Dedifferentiated amniotic fluid mesenchymal stem cell (primary cell): ENCODE measurements around the gene SMIM14.
"Not testable (repeated sequence)": the region's sequence is repeated elsewhere in the genome, so short reads cannot be mapped to it uniquely, and the experiment has no call there.

Source experiments
- DNase-seq: peaks from one replicate; pipeline ENCODE4 v3.0.0-alpha.2; 2016; ENCODE audit errors: extremely low spot score

The SMIM14 gene

DNA sequence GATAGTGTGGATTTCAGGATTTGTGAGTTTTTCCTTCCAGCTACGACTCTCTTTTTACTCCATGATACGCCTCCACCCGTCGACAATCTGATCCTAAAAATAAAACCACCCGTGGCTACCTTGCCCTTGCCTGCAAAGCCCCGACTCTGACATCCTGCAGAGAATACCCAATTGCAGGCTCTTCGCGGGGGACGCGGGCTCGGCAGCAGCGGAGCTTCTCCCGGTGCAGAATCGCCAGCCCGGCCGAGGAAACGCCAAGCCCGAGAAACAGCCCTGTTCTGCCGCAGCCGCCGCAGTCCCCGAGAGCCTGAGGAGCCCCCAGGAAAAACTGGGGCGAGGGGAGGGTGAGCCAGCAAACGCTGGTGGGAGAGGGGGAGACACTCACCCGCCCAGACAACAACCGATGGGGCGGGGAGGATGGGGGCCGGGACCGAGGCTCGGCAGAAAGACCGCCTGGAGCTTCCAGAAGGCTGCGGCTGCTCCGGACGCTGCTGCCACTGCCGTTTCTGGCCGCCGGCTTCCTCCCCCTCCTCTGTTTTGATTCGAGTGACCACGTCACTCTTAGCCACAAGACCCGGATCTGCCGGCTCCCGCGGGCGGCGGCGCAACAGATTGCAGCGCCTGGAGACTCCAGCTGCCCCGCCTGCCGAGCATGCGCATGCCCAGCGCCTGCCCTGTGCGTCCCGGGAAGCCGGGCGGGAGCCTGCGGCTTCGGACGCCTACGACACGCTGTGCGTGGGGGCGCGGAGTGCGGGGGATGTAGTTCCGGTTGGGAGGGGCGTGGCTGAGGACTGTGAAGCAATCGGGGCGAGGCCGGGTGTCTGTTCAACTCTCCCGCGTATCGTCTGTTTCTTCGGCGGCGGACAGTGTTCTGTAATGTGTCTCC, at the start of gene SMIM14:
Gene SMIM14, minus strand, starts transcription at position 512 of the 886 bp plus-strand sequence. CDS start 33,720 bp downstream, outside the sequence.
- DNase-seq, result peak; percentile 98

DNA sequence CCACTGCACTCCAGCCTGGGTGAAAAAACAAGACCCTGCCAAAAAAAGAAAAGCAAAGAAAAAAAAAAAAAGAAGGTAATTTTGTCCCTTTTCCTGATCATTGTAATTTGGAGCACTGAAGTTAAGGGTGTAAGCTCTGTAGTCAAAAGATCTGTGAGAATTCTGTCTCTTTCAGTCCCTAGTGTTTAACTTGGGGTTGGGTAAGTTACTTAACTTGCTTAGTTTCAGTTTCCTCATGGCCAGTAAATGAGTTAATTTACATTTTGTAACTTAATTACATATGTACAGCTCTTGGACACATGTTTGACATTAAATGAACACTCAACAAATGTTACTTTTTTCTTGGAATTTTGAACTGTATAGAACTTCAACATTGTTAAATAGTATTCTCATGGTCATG, 48.3 kb upstream of the SMIM14 start:
- DNase-seq, result no peak

DNA sequence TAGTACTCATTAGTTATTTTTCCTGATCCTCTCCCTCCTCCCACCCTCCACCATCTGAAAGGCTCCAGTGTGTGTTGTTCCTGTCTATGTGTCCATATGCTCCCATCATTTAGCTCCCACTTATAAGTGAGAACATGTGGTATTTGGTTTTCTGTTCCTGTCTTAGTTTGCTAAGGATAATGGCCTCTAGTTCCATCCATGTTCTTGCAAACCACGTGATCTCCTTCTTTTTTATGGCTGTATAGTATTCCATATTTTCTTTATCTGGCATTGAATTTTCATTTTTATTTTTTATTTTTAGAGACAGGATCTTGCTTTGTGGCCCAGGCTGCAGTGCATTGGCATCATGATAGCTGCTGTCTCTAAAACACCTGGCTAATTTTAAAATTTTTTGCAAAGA, 47.3 kb upstream of the SMIM14 start:
- DNase-seq, result no peak

DNA sequence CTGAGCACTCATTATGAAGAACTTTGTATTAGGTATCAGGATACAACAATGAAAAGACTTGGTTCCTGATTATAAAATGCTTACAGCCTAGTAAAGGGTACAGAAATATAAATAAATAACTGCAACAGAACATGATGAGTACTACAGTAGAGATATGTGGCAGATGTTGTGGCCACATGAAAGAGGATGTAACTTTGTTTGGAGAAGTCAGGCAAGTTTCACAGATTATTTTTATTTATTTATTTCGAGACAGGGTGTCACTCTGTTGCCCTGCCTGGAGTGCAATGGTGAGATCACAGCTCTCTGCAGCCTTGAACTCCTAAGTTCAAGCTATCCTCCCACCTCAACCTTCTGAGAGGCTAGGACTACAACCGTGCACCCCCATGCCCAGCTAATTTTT, 43.5 kb upstream of the SMIM14 start:
- DNase-seq, result no peak

DNA sequence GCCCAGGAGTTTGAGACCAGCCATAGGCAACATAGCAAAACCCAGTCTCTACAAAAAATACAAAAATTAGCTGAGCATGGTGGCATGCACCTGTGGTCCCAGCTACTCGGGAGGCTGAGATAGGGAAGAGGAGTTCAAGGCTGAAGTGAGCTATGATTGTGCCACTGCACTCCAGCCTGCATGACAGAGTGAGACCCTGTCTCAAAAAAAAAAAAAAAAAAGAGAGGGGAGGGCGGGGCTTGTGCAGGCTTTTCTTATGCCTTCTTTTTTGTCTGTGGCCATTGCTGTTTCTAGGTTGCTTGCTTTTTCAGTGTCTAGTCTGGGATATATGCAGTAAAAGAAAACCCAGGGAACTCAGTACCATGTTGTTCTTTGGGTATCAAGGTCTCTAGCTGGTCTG, 42.3 kb upstream of the SMIM14 start:
- DNase-seq, result not testable (repeated sequence)

DNA sequence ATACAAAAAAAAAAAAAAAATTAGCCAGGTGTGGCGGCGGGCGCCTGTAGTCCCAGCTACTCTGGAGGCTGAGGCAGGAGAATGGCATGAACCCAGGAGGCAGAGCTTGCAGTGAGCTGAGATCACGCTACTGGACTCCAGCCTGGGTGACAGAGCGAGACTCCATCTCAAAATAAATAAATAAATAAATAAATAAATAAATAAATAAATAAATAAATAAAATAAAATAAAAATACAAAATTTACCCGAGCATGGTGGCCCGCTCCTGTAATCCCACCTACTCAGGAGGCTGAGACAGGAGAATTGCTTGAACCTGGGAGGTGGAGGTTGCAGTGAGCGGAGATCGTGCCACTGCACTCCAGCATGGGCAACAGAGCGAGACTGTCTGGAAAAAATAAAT, 37.0 kb upstream of the SMIM14 start:
- DNase-seq, result not testable (repeated sequence)

DNA sequence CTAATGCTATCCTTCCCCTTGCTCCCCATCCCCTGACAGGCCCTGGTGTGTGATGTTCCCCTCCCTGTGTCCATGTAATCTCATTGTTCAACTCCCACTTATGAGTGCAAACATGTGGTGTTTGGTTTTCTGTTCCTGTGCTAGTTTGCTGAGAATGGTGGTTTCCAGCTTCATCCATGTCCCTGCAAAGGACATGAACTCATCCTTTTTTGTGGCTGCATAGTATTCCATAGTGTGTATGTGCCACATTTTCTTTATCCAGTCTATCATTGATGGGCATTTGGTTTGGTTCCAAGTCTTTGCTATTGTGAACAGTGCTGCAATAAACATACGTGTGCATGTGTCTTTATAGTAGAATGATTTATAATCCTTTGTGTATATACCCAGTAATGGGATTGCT, 31.6 kb upstream of the SMIM14 start:
- DNase-seq, result not testable (repeated sequence)

DNA sequence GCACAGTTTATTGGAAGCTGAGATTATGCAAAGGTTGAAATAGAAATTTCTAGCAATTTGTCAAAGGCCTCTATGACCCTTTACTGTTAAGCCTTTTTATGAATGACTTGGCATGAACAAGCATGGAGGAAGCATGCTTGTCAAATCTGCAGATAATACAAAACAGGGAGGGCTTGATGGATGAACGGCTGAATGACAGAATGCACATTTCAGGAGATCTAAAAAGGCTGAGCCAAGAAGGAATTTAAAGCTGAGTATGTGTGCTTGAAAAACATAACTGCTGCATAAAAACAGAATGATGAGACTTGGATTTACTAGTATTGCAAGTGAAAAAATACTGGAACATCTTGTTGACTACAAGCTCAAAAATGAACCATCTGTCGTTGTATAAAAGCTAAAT, 30.2 kb upstream of the SMIM14 start:
- DNase-seq, result no peak

DNA sequence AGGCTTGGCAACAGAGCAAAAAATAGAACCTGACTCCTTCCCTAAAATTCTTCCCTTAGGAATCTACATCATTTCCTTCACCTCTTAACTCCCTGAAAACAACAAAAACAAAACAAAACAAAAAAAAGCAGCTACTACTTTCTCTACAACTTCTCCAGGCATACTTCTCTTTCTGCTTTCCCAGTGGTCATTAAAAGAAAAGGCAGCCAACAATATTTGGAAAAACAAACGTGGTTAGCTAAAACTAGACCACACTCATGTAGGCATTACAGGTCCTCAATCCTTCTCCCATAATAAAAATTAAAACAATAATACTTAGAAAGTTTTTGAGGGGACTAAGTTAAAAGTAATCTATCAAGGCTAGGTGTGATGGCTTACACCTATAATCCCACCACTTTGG, 29.0 kb upstream of the SMIM14 start:
- no peak for DNase-seq

DNA sequence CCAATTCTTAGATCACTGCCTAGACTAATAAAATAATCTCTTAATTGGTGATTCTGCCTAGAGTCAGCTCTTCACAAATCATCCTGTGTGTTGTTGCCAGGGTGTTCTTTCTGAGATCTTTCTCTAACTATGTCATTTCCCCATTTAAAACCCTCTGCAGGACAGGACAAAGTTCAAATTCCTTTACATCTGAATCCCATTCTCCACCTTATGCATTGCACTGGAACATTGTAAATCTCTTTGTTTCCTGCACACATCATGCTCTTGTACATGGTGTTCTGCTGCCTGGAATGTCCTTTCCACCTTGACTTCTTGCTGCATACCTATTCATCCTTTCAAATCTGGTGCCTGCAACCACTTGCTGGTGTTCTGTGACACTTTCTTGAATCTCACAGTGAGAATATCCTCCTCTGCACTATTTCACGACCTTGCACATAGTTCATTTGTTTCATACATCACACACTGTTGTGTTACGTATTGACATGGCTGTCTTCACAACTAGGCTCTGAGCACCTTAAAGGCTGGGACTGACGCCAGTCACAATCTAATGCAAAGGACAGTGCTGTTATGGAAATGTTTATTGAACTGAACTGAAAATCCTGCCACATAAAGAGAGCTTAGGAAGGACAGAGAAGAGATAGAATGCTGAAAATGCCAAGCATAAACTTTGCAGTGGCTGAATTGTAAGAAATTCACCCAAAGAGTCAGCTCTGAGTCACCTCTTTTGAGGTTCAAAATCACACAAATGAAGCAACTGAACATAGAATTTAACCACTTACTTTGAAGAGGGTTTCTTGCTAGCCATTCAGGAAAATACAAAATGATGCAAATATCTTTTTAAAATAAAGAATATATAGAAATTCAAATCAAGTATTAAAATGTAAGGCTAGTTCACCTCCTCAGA, 26.4 kb upstream of the SMIM14 start:
- no peak for DNase-seq

DNA sequence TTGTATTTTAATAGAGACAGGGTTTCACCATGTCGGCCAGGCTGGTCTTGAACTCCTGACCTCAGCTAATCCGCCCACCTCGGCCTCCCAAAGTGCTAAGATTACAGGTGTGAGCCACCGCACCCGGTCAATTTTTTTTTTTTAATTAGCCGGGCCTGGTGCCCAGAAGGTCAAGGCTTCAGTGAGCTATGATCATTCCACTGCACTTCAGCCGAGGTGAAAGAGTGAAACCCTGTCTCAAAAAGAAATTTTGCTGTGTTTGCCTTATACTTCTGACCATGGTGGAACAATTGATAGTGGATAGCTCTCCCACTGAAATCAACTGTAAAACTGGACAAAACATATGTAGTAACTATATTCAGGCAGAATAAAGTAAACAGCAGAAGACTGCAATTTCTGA, 24.0 kb upstream of the SMIM14 start:
- DNase-seq, result no peak

DNA sequence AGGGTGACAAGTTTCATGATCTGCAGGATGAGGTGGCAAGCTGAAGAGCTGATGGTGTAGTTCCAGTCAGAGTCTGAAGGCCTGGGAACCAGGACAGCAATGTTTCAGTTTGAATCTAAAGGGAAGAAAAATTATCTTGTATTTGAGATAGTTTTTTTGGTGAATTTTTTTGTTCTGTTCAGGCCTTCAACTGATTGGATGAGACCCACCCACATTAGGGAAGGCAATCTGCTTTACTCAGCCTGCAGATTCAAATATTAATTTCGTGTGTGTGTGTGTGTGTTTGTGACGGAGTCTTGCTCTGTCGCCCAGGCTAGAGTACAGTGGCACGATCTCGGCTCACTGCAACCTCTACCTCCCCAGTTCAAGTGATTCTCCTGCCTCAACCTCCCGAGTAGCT, 22.1 kb upstream of the SMIM14 start:
- no peak for DNase-seq

DNA sequence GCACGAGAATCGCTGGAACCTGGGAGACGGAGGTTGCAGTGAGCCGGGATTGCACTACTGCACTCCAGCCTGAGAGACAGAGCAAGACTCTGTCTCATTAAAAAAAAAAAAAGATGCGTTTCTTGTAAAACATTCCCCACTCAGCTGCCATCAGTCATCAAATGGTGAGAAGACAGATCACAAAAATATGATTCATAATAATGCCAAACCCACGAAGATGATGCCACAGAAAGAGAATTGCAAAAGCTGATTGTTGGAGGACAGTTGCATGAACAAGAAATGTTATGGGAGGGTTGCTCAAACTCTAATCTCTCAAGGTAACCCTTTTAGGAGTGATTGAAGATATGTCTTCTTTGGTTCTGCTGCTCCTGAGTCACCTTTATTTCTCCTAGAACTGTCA, 21.4 kb upstream of the SMIM14 start:
- no peak for DNase-seq

DNA sequence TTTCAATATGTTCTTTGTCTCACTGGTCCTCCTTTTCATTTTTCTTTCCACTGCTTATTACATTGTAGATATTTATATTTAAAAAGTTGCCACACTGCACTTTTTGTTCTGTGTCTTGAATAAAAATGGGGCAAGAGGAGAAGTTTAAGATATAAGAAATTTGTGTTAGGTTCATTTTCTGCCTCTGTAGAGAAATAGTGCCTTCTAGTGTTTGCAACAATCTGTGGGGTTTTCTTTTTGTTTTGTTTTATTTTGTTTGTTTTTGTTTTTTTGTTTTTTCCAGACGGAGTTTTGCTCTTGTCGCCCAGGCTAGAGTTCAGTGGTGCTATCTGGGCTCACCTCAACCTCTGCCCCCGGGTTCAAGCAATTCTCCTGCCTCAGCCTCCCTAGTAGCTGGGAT, 20.1 kb upstream of the SMIM14 start:
- no peak for DNase-seq

DNA sequence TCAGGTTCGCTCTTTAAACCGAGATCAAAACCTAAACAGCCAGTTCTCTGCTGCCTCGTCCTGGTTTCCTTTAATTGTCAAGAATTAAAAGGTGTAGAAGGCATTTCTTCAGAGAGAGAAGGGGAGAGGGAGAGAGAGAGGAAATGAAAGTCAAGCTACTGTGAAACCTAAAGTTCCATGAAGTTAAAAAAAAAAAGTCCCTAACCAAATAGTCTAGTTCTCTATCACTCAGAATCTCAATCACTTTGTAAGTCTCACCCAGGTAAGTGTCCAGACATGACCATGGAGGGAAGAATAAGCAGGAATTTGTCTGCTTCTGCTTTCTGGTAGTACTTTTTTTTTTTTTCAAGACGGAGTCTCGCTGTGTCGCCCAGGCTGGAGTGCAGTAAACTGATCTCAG, 18.8 kb upstream of the SMIM14 start:
- no peak for DNase-seq

DNA sequence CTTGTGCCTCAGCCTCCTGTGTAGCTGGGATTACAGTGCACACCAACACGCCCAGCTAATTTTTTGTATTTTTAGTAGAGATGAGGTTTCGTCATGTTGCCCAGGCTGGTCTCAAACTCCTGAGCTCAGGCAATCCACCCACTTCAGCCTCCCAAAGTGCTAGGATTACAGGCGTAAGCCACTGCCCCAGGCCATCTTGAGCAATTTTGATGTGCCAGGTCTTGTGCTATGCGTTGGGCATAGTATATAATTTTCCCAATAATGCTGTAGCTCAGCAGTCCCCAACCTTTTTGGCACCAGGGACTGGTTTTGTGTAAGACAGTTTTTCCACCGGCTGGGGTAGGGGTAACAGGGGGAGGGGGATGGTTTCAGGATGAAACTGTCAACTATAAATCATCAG, 18.0 kb upstream of the SMIM14 start:
- DNase-seq, result not testable (repeated sequence)

DNA sequence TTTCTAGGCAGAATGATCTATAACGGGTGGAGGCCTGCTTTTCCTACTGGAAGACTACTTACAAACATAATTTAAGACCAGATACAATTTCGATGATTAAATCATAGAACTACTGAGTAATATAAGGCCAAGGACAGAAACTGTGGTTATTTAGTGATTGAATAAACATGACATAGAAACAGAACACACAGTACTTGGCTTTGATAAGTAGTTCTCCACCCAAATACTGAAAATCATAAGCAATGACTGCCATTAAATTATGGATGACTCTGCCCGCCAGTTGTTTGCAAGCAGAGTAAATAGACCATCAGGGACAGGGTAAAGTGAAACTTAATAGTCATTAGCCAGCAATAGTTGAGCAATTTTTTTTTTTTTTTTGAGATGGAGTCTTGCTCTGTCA, 17.2 kb upstream of the SMIM14 start:
- no peak for DNase-seq

DNA sequence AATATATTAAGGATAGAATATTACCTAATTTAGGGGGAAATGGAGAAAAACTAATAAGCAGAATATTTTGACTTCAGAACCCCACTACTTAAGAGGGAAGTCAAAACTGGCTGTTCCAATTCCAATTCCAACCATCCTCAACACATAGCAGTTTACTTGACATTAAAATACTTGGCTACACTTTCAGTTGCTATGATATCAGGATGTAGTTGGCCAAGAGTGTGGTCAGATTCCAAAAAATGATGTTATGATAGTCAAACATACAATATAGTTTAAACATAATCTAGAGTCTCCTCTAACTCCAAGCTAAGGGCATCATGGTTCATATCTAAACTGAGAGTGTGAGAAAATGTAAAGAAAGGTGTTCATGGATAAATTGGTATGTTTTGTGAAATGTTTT, 16.5 kb upstream of the SMIM14 start:
- DNase-seq, result no peak

DNA sequence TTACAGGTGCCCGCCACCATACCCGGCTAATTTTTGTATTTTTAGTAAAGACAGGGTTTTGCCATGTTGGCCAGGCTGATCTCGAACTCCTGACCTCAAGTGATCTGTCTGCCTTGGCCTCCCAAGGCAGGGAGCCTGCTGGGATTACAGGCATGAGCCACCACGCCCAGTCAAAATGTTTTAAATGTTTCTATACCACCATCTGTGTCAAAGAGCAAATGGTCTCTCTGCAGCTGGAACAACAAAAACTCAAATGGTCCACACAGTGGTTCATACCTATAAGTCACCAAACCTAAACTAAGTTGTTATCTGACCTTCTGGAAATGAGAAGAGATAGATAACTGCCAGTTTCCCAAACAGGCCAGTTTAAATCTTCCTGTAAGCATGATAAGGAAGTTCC, 12.9 kb upstream of the SMIM14 start:
- not testable (repeated sequence) for DNase-seq

DNA sequence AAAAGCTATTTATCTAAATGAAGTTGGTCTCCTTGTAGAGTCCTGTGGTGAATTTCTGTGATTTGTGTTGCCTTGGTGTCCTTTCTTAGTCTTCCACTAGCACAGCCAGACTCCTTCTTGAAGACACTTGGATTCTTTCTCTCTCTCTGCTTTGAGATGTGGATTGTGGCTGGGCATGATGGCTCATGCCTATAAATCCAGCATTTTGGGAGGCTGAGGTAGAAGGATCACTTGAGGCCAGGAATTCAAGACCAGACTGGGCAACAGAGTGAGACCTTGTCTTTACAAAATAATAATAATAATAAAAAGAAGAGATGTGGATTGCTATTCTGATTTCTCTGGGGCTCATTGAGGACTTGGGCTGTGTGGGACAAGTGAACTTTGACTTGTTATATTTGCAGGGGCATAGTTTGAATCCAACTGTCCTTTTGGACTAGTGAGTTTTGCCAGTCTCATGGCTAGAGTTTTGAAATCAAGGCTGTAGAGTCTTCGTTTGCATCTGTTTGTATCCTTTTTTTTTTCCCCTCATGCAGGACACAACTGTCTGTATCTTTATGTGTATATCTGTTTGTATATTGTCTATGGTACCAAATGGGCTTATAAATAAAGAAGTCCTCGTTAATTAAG, 11.1 kb upstream of the SMIM14 start:
- no peak for DNase-seq

DNA sequence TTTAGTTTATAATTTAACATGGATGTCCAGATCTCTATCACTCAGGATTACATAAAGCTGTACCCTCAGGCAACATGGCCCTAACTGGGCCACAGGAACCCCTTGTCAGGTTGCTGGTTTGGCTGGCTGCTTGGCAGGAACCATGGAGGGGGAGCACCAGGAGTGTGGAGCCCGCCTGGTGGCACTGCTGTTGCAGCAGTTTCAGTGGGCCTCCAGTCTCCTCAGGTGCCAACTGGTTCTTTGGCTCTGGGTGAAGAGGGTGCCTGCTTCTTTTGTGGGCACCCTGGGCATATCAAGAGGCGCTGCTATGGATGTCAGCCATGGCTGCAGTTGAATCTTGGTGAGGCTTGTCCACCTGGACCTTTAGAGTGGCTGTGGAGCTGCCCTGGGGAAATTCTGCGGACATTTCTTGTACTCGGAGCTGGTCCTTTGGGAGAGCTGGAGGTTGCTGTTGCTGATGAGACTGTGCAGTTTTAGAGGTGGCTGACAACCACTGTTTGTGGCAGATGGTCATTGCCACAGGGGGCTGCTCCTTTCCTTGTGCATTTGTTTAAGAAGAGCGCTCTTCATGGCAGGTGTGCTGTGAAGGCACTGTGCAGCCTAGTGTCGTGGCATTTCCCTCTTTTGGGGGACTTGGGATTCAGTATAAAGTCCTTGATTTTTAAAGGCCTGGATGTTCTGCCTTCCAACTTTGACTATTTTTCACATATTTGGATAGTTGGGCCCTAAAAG, 10.3 kb upstream of the SMIM14 start:
- no peak for DNase-seq

DNA sequence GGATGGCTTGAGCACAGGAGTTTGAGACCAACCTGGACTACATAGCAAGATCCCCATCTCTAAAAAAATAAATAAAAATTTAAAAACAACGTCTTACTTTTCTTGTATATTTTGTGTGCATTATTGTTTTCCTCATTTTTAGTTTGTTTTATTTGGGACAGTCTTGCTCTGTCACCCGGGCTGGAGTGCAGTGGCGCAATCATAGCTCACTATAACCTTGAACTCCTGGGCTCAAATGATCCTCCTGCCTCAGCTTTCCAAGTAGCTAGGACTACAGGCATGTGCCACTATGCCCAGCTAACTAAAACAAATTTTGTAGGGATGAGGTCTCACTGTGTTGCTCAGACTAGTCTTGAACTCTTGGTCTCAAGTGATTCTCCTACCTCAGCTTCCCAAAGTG, 9.5 kb upstream of the SMIM14 start:
- no peak for DNase-seq
